WTC11 (cell line): ENCODE data around the gene HERC5.
A peak's percentile ranks its signal among the peaks of the same experiment; 100 is the strongest.

Source experiments
- ARID4B ChIP-seq: sonication (generic); formaldehyde crosslinking; IDR thresholded peaks from 2 replicates; pipeline ENCODE4 v1.8.0; 2023; ENCODE audit warnings: missing genetic modification reagents, mild to moderate bottlenecking, borderline replicate concordance
- CREB1 ChIP-seq: sonication (generic); formaldehyde crosslinking; IDR thresholded peaks from 2 replicates; pipeline ENCODE4 v1.8.0; 2023; ENCODE audit warnings: mild to moderate bottlenecking, missing genetic modification reagents
- E2F1 ChIP-seq: sonication (generic); formaldehyde crosslinking; IDR thresholded peaks from 2 replicates; pipeline ENCODE4 v1.8.0; 2022; ENCODE audit warnings: mild to moderate bottlenecking, missing genetic modification reagents
- E2F4 ChIP-seq: sonication (generic); formaldehyde crosslinking; IDR thresholded peaks from 2 replicates; pipeline ENCODE4 v1.8.1; 2022; ENCODE audit warnings: low read depth, mild to moderate bottlenecking, moderate library complexity, missing genetic modification reagents, borderline replicate concordance
- HMGA2 ChIP-seq: fragments of 250-450 bp; sonication (Bioruptor Pico); IDR thresholded peaks from 2 replicates; pipeline ENCODE4 v1.4.0; 2021; ENCODE audit warnings: mild to moderate bottlenecking, moderate library complexity
- JUN ChIP-seq: sonication (generic); formaldehyde crosslinking; IDR thresholded peaks from 2 replicates; pipeline ENCODE4 v1.8.0; 2023; ENCODE audit warnings: mild to moderate bottlenecking, missing genetic modification reagents
- TCF7 ChIP-seq: sonication (generic); formaldehyde crosslinking; IDR thresholded peaks from 2 replicates; pipeline ENCODE4 v1.8.0; 2022; ENCODE audit warnings: mild to moderate bottlenecking, low read depth, missing genetic modification reagents, moderate library complexity
- TEAD4 ChIP-seq: sonication (generic); formaldehyde crosslinking; IDR thresholded peaks from 2 replicates; pipeline ENCODE4 v1.8.0; 2022; ENCODE audit warnings: mild to moderate bottlenecking, missing genetic modification reagents
- ZNF263 ChIP-seq: sonication (generic); formaldehyde crosslinking; IDR thresholded peaks from 2 replicates; pipeline ENCODE4 v1.8.1; 2022; ENCODE audit warnings: low read depth, mild to moderate bottlenecking, moderate library complexity, missing genetic modification reagents
- TF ChIP-seq, protein P1 (sequence below): sonication (generic); formaldehyde crosslinking; IDR thresholded peaks from 2 replicates; pipeline ENCODE4 v1.8.0; 2023; ENCODE audit warnings: missing genetic modification reagents
- TF ChIP-seq, protein P2 (sequence below): fragments of 200-600 bp; IDR thresholded peaks from 2 replicates; pipeline ENCODE4 v1.8.0; 2022; ENCODE audit warnings: antibody characterized with exemption
- TF ChIP-seq, protein P3 (sequence below): sonication (generic); formaldehyde crosslinking; IDR thresholded peaks from 2 replicates; pipeline ENCODE4 v1.8.0; 2022; ENCODE audit warnings: mild to moderate bottlenecking, missing genetic modification reagents

GRCh38 chr4:88523325-88524129 lies 66.6 kb downstream of the HERC5 start, which contains the start of gene PYURF:
- TF ChIP-seq, protein P1, sequence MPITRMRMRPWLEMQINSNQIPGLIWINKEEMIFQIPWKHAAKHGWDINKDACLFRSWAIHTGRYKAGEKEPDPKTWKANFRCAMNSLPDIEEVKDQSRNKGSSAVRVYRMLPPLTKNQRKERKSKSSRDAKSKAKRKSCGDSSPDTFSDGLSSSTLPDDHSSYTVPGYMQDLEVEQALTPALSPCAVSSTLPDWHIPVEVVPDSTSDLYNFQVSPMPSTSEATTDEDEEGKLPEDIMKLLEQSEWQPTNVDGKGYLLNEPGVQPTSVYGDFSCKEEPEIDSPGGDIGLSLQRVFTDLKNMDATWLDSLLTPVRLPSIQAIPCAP (CRISPR knock-in tag) = no peak
- TF ChIP-seq ZNF263 (peak; percentile 57; the same call in 1 of the 2 replicates), HMGA2 (CRISPR knock-in tag) (no peak), E2F1 (peak; percentile 87), E2F4 (CRISPR knock-in tag) (peak; percentile 64; the same call in 1 of the 2 replicates), ARID4B (peak; percentile 95), TCF7 (CRISPR knock-in tag) (peak; percentile 81; the same call in 1 of the 2 replicates), JUN (peak; percentile 94), CREB1 (CRISPR knock-in tag) (peak; percentile 62; the same call in 1 of the 2 replicates), TEAD4 (peak; percentile 73; the same call in 1 of the 2 replicates)
- TF ChIP-seq, protein P2, sequence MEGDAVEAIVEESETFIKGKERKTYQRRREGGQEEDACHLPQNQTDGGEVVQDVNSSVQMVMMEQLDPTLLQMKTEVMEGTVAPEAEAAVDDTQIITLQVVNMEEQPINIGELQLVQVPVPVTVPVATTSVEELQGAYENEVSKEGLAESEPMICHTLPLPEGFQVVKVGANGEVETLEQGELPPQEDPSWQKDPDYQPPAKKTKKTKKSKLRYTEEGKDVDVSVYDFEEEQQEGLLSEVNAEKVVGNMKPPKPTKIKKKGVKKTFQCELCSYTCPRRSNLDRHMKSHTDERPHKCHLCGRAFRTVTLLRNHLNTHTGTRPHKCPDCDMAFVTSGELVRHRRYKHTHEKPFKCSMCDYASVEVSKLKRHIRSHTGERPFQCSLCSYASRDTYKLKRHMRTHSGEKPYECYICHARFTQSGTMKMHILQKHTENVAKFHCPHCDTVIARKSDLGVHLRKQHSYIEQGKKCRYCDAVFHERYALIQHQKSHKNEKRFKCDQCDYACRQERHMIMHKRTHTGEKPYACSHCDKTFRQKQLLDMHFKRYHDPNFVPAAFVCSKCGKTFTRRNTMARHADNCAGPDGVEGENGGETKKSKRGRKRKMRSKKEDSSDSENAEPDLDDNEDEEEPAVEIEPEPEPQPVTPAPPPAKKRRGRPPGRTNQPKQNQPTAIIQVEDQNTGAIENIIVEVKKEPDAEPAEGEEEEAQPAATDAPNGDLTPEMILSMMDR = no peak
- TF ChIP-seq, protein P3, sequence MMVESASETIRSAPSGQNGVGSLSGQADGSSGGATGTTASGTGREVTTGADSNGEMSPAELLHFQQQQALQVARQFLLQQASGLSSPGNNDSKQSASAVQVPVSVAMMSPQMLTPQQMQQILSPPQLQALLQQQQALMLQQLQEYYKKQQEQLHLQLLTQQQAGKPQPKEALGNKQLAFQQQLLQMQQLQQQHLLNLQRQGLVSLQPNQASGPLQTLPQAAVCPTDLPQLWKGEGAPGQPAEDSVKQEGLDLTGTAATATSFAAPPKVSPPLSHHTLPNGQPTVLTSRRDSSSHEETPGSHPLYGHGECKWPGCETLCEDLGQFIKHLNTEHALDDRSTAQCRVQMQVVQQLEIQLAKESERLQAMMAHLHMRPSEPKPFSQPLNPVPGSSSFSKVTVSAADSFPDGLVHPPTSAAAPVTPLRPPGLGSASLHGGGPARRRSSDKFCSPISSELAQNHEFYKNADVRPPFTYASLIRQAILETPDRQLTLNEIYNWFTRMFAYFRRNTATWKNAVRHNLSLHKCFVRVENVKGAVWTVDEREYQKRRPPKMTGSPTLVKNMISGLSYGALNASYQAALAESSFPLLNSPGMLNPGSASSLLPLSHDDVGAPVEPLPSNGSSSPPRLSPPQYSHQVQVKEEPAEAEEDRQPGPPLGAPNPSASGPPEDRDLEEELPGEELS = peak; percentile 95
